Measurements from ENCODE around the gene CA4. TPM values are rescaled to one million over a fixed set of nuclear protein-coding genes. Genes with fewer than 3 reads are reported as not detected.
"Not testable (repeated sequence)": the region's sequence is repeated elsewhere in the genome, so short reads cannot be mapped to it uniquely, and the experiment has no call there.

The CA4 gene
- polyA plus RNA-seq, 3 donors, result 49.9 to 51.8 (median 51.4) TPM

GRCh38 chr17:60170835-60171752 lies 21.3 kb downstream of the CA4 start:
- no peak for DNase-seq

DNA sequence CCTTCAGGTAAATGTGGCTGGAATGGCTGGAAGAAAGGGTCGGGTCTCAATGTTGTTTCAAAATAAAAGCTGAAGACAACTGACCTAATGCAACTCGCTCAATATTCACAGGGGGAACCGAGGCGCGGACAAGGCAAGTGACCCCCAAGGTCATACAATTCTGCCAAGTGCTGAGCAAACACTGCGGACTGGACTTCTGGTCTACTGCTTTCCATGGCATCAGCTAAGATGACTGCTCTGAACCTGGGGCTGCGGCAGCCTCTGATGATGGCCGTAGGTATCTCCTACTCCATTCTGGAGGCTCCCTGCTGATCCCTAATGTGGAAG lies 21.9 kb downstream of the CA4 start:
- DNase-seq, result no peak

DNA sequence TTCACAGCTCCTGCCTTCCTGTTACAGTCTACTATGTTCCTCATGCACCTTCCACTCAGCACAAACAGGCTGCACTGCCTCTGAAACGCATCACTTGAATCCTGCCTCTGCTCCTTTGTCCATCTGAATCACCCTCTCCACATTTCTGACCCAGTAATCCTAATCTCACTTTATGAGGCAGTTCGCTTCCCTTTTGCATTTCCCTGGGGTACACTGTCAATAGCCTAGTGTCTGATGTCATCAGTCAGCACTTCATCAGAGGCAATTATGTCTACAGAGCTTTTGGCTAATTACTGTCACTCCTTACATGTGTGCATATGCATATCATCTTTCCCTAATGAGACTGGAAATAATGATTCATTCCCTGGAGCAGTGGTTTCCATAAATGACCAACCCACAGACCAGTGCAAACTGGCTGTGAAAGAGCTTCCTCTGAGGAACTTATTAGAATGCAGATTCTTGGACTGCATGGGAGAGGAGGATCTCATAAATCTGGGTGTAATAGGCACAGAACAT lies 23.6 kb downstream of the CA4 start:
- no peak for DNase-seq

DNA sequence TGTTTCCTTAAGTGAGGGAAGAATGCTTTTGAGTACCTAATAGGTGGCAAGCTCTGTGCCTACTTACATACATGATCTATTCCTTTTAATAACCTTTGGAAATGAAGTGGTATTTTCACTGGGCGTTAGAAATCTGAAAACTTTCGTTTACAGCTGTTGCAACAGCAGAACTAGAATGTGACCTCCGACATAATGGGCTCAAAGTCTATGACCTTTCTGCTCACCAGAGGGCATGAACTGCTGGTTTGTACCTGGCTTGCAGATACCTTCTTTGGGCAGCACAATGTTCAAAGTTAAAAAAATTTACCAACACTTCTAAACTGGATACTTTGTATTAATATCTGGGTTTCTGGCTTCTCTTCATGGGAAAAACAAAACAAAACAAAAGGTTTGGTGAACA lies 24.3 kb downstream of the CA4 start:
- DNase-seq, result no peak

GRCh38 chr17:60174767-60175166 lies 25.0 kb downstream of the CA4 start:
- DNase-seq, result not testable (repeated sequence)

DNA sequence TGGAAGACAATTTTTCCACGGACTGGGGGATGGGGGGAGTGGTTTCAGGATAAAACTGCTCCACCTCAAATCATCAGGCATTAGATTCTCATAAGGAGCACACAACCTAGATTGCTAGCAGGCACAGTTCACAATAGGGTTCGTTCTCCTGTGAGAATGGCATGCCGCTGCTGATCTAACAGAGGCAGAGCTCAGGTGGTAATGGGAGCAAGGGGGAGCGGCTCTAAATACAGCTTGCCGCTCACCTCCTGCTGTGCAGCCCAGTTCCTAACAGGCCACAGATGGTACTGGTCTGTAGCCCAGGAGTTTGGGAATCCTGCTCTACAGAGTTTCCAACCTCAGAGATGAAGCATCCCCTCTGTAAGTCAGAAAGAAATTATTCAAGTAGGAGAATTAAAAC lies 27.0 kb downstream of the CA4 start:
- not testable (repeated sequence) for DNase-seq

- not testable (repeated sequence) for DNase-seq
Measured at GRCh38 chr17:60178180-60178579, 28.4 kb downstream of the CA4 start.

DNA sequence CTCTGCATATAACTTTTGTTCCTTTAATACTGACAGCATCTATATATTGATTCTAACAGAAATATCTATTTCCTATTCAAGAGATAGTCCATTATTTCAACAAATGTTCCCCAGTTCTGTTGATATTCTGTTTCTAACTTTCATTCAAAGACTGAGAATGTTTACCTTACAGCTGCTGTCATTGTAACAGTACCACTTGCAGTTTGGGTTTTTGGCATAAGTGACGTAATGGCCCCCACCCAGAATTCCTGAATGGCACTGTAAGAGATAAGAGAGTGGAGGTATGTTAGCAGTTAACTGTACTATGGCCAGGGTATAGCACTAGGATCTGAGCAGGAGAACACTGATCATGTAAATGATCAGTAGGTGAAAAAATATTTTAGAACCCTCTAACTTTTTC lies 30.6 kb downstream of the CA4 start:
- DNase-seq, result not testable (repeated sequence)

- not testable (repeated sequence) for DNase-seq
Measured at GRCh38 chr17:60186372-60186771, 36.6 kb downstream of the CA4 start.

DNA sequence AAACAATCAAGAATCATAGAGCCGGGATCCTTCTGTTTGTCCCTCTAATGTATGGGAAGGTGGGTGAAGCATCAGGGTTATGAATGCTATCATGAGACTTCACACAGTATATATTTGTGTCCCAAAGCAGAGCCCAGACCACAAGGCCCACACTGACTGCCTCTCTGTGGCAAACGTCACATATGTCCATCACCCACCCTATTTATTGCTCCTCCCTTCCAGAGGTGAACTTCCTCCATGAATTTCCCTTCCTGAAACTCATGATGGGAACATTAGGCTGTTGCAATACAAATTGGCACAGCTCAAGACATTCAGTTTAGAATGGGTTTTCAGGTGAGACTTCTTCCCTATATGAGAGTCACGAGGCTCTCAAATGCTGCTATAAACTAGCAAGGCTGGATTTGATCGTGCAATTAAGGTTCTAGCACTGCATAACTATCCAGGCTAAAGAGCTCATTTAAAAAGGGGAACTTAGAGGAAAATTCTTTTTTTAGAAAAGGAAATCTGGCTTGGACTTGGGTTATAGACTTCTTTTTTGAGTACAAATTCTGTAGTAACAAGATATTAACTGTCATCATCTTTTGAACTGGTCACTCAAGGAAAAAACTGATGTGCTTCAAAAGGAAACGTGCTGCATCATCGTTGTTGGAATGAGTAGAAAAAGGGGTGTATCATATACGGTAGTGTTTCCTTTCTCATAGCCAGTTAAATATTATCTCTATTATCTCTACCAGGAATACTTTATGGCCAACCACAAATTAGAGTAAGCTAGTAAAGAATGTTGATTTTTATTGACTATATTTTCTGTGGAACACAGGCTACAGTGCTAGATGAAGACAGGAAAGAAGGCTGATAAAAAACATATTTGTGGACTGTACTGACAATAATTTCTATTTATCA lies 37.3 kb downstream of the CA4 start:
- not testable (repeated sequence) for DNase-seq

GRCh38 chr17:60188759-60189158 lies 39.0 kb downstream of the CA4 start:
- DNase-seq, result no peak

DNA sequence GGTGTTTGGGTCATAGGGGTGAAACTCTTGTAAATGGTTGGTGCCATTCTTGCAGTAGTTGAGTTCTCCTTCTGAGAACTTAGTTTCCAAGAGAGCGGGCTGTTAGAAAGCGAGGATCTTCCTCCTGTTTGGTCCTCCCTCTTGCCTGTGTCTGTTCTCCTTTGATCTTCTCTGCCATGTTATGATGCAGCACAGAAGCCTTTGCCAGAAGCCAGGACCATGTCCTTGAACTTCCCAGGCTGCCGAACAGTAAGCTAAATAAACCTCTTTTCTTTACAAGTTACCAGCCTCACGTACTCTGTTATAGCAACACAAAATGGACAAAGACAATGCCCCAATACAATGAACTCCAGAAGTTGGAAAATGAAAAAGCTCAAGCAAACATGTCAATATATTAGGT lies 40.3 kb downstream of the CA4 start:
- not testable (repeated sequence) for DNase-seq

DNA sequence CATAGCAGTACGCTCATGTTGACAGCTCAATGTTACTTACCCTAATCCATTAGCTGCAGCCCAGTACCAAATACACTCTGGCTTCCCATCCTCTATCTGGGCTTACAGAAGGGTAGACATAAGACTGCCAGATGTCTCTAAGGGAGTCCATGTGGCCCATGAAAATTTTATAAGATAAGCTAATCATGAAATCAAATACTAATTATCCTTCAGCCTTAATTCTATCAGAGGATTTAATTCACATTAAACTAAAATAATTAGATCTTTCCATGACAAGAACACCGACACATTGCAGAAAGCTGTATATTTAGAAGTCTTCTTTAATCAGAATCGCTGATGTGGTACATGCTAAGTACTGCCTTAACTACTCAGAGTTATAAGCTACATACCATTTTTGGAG lies 43.3 kb downstream of the CA4 start:
- not testable (repeated sequence) for DNase-seq

DNA sequence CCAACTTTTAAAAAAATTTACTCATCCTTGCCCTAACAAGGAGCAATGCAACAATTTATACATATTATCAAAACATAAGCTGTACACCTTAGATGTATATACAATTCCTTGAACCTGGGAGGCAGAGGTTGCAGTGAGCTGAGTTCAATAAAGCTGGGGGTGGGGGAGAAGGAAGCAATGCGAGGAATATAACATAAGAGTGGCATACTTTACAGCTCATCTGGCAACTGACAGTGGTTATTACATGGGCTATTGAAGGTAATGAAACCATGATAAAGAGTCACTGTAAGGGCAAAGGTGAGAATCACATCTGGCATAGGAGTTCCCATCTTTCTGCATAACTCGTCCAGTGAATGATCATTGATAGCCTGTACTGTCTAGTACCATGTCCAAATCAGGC lies 43.7 kb downstream of the CA4 start:
- no peak for DNase-seq

DNA sequence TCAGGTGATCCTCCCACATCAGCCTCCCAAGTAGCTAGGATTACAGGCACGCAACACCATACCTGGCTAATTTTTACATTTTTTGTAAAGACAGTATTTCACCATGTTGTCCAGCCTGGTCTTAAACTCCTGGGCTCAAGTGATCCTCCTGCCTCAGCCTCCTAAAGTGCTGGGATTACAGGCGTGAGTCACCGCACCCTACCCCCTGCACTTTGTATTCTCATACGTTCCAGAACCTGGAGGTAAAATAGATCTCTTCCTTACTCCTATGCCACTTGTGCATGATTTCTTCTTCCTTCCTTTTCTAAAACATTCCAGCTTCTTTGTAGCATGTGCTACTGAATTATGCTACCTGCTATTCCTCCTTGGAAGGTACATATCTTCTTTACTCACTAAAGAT lies 44.4 kb downstream of the CA4 start:
- not testable (repeated sequence) for DNase-seq

GRCh38 chr17:60198630-60199029 lies 48.9 kb downstream of the CA4 start:
- DNase-seq, result not testable (repeated sequence)

DNA sequence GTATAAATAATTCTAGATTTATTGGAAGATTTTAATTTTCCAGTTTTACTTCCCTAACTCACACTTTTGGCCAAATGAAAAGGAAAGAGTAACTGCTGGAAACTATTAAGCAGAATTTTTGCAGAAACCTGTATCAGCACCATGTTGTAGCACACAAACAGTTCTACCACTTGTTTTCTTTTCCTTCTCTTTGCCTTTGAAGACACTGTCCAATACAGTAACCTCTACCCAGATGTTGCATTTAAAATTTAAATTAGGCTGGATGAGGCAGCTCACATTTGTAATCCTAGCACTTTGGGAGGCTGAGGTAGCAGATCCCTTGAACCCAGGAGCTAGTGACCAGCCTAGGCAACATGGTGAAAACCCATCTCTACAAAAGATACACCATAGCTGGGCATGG lies 56.0 kb downstream of the CA4 start:
- not testable (repeated sequence) for DNase-seq

- not testable (repeated sequence) for DNase-seq
Measured at GRCh38 chr17:60208302-60208701, 58.5 kb downstream of the CA4 start.

Measured in renal pelvis (tissue), 4 donors.